Transverse colon (tissue), 4 donors: ENCODE measurements around the gene ATP1B4. TPM values are rescaled to one million over a fixed set of nuclear protein-coding genes. Genes with fewer than 3 reads are reported as not detected.

ENCODE experiments used
- DNase-seq: peaks from one replicate; pipeline ENCODE4 v3.0.0-alpha.2; 2019
- H3K27ac ChIP-seq, 4 donors: fragments of 200-600 bp; sonication (generic); 2 replicates each; pipeline ENCODE4 v1.5.1; 2016 to 2018; ENCODE audit warnings: inconsistent platforms in 4 of 4
- H3K27me3 ChIP-seq: fragments of 200-600 bp; sonication (generic); 2 replicates; pipeline ENCODE4 v1.5.1; 2017; ENCODE audit warnings: inconsistent platforms
- H3K36me3 ChIP-seq, 4 donors: fragments of 200-600 bp; sonication (generic); 2 replicates each; pipeline ENCODE4 v1.5.1; 2017 to 2019; ENCODE audit warnings: inconsistent platforms in 4 of 4
- H3K4me1 ChIP-seq, 4 donors: fragments of 200-600 bp; sonication (generic); 2 replicates each; pipeline ENCODE4 v1.5.1; 2017 to 2020; ENCODE audit warnings: inconsistent platforms in 4 of 4
- H3K4me3 ChIP-seq, 4 donors: fragments of 200-600 bp; sonication (generic); 1 replicate in 1 of 4; 2 replicates in 3 of 4; pipeline versions ENCODE4 v1.5.1 to v1.6.1; 2017 to 2019; ENCODE audit warnings: inconsistent platforms in 4 of 4
- H3K9me3 ChIP-seq, 2 donors: fragments of 200-600 bp; sonication (generic); 2 replicates each; pipeline ENCODE4 v1.5.1; 2017 to 2019; ENCODE audit warnings: inconsistent platforms in 2 of 2
- CTCF ChIP-seq, 5 experiments: fragments of 200-600 bp in 3 of 5; fragments of 450-650 bp in 2 of 5; sonication (generic) in 3 of 5; IDR thresholded peaks; 1 replicate in 2 of 5; 2 replicates in 3 of 5; pipeline ENCODE4 v1.5.1; 2016 to 2017; ENCODE audit warnings: antibody characterized with exemption in 5 of 5, inconsistent platforms in 3 of 5, mild to moderate bottlenecking in 2 of 5, moderate library complexity in 1 of 5
- EP300 ChIP-seq: sonication (generic); formaldehyde crosslinking; IDR thresholded peaks from one replicate; pipeline ENCODE4 v1.6.1; 2017; ENCODE audit warnings: antibody characterized with exemption, low read depth
- POLR2A ChIP-seq: fragments of 450-650 bp; IDR thresholded peaks from one replicate; pipeline ENCODE4 v1.6.1; 2016; ENCODE audit warnings: antibody characterized with exemption, mild to moderate bottlenecking, moderate library complexity
- POLR2AphosphoS5 ChIP-seq, 3 donors: sonication (generic); formaldehyde crosslinking; IDR thresholded peaks; one replicate each; pipeline ENCODE4 v1.6.1; 2016; ENCODE audit warnings: antibody characterized with exemption in 3 of 3
- WGBS, 2 donors: methylation state at CpG; one replicate each; pipeline ENCODE4 v1.1.5; 2018; ENCODE audit warnings: low coverage in 1 of 2; 5-methylcytosine and 5-hydroxymethylcytosine counted together
- in situ Hi-C, 4 donors: fragments of 200-750 bp; cut with MboI; loops; one replicate each; pipeline versions ENCODE4 v1.15.0 to v1.15.1; 2017; ENCODE audit warnings: low sequenced_read_pairs in 3 of 4, low pct_ligation_motif_present in 1 of 4, low pct_unique_long_range_greater_than_20kb in 1 of 4
- intact Hi-C: fragments of 100-400 bp; cut with DNase I; formaldehyde crosslinking; loops from one replicate; pipeline ENCODE4 v1.15.1; 2023; ENCODE audit warnings: low total_unique reads
- total RNA-seq, 4 donors: library from RNA; depleted of rRNA; stranded (reverse); fragments of >200 nt; gene quantifications; one replicate each; pipeline ENCODE4 v1.1.0, GENCODE V29; 2016

ATP1B4 gene
- total RNA-seq, 4 donors from 2014 or later: not detected

DNA sequence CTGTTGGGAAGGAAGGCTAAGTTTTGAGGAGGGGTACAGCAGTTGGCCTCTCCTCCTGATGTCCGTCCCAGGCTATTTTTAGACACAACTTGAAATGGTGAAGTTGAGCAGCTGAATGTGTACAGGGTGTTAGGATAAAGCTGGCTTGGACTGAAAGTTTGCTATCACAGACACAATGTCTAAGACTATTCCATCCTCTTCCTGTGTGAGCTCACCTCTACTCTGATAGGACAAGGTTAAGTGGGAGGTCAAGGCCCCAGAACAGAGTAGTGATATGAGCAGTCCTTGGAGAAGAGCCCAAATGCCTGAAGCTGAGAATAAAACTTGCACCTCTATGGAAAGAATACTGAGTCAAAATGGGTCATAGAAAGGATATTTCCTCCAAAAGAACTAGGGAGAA is 4.1 kb downstream of the ATP1B4 start:
- TF ChIP-seq CTCF (IDR thresholded peaks at IDR 0.05) (no peak), EP300 (no peak), POLR2AphosphoS5 (IDR thresholded peaks at IDR 0.05) (no peak), POLR2A (no peak)
- 91% methylated on average over 1 of the region's 1 CpG; no CpG with 5 or more reads in 1 of the 2 donors for WGBS, 2 donors
- no peaks in the 10 kb centered on the region for H3K36me3 ChIP-seq
- H3K27me3 ChIP-seq: no peaks in the 10 kb centered on the region
- no peak overlapping the region for H3K27ac ChIP-seq
- intact Hi-C loops: no loop called here
- no peak for DNase-seq
- H3K4me3 ChIP-seq: no peak overlapping the region
- in situ Hi-C loops: loop anchor here in 2 of 4 donors (10.0 kb wide), 1 partner anchor 109 kb away; no protein-coding TSS in a partner anchor
- H3K4me1 ChIP-seq: no peaks in the 10 kb centered on the region
- no peaks in the 10 kb centered on the region for H3K9me3 ChIP-seq

GRCh38 chrX:120366794-120367193 is 4.9 kb downstream of the ATP1B4 start:
- 46 to 100% methylated on average over 1 to 3 of the region's 3 CpGs for WGBS, 2 donors
- intact Hi-C loops (no loop called here), in situ Hi-C loops (loop anchor here in 2 of 4 donors (10.0 kb wide), 1 partner anchor 108 kb away; no protein-coding TSS in a partner anchor)
- TF ChIP-seq EP300 (no peak), POLR2AphosphoS5 (IDR thresholded peaks at IDR 0.05) (no peak), CTCF (IDR thresholded peaks at IDR 0.05) (no peak), POLR2A (no peak)
- Histone ChIP-seq H3K36me3 (no peaks in the 10 kb centered on the region), H3K27me3 (no peaks in the 10 kb centered on the region), H3K27ac (no peak overlapping the region), H3K9me3 (no peaks in the 10 kb centered on the region), H3K4me1 (no peaks in the 10 kb centered on the region), H3K4me3 (no peak overlapping the region)
- DNase-seq: no peak

DNA sequence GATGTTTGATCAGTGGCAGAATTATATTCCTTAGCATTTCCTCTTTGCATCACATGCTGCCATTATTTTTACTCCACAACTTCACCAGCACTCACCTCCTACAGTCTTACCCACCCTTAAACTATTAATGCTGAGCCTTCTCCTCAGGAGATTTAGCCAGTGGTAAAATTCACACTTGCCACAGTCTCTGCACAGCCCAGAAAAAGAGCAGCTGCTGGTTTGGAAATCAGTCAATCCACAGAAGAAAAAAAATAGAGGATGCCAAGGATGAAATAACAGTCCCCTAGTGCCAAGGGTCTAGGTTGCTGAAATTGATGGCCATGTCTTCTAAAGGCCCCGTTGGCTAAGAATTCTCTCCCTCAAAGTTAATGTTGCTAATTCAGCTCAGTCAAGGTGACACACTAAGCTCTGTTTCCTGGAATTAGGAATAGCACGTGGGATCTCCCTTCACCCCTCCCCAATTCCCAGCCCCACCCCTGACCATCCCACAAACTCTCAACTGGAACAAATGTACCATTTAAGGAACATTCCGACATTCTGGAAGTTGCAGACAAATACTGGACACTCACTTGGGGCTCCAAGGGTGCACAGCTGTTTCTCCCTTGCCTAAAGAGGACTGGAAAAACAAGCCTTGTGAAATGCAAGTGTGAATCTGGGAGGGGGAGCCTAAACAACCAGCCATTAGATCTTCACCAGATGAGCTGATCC is 5.7 kb downstream of the ATP1B4 start:
- Histone ChIP-seq H3K27me3 (no peaks in the 10 kb centered on the region), H3K4me1 (no peaks in the 10 kb centered on the region), H3K36me3 (no peaks in the 10 kb centered on the region), H3K4me3 (no peak overlapping the region), H3K9me3 (no peaks in the 10 kb centered on the region), H3K27ac (no peak overlapping the region)
- TF ChIP-seq EP300 (no peak), CTCF (IDR thresholded peaks at IDR 0.05) (no peak), POLR2A (no peak), POLR2AphosphoS5 (IDR thresholded peaks at IDR 0.05) (no peak)
- 52% methylated on average over 3 of the region's 3 CpGs; no CpG with 5 or more reads in 1 of the 2 donors for WGBS, 2 donors
- no peak for DNase-seq
- in situ Hi-C loops (loop anchor here in 2 of 4 donors (10.0 kb wide), 1 partner anchor 107 kb away; no protein-coding TSS in a partner anchor), intact Hi-C loops (no loop called here)

- WGBS, 2 donors: 75 to 90% methylated on average over 2 to 6 of the region's 6 CpGs
- intact Hi-C loops (no loop called here), in situ Hi-C loops (no loop called here)
- no peaks in the 10 kb centered on the region for H3K27me3 ChIP-seq
- H3K4me1 ChIP-seq: no peaks in the 10 kb centered on the region
- no peak for DNase-seq
- TF ChIP-seq CTCF (IDR thresholded peaks at IDR 0.05): no peak
- TF ChIP-seq EP300: no peak
- no peak for TF ChIP-seq POLR2A
- no peak for TF ChIP-seq POLR2AphosphoS5 (IDR thresholded peaks at IDR 0.05)
- no peak overlapping the region for H3K4me3 ChIP-seq
- no peak overlapping the region for H3K27ac ChIP-seq
- no peaks in the 10 kb centered on the region for H3K9me3 ChIP-seq
- no peaks in the 10 kb centered on the region for H3K36me3 ChIP-seq
Observed at GRCh38 chrX:120372667-120373370, 10.9 kb downstream of the ATP1B4 start.
